Vagina (tissue), 2 donors: Measurements from ENCODE around the gene TMBIM1. TPM values are rescaled to one million over a fixed set of nuclear protein-coding genes. Genes with fewer than 3 reads are reported as not detected.
A peak's percentile ranks its signal among the peaks of the same experiment; 100 is the strongest.

Experiments used
- DNase-seq, 2 donors: peaks; one replicate each; pipeline ENCODE4 v3.0.0-alpha.2; 2017; ENCODE audit errors: extremely low spot score in 2 of 2
- H3K27ac ChIP-seq: fragments of 200-600 bp; sonication (generic); one replicate; pipeline ENCODE4 v1.5.1; 2019
- H3K27me3 ChIP-seq: fragments of 200-600 bp; sonication (generic); one replicate; pipeline ENCODE4 v1.5.1; 2019
- H3K36me3 ChIP-seq, 2 donors: fragments of 200-600 bp; sonication (generic); one replicate each; pipeline ENCODE4 v1.5.1; 2017 to 2019
- H3K4me1 ChIP-seq: fragments of 200-600 bp; sonication (generic); one replicate; pipeline ENCODE4 v1.5.1; 2019
- H3K4me3 ChIP-seq, 2 donors: fragments of 200-600 bp; sonication (generic); 1 replicate in 1 of 2; 2 replicates in 1 of 2; pipeline ENCODE4 v1.5.1; 2016 to 2019
- H3K9me3 ChIP-seq: fragments of 200-600 bp; sonication (generic); one replicate; pipeline ENCODE4 v1.5.1; 2019
- POLR2A ChIP-seq, 2 donors: fragments of 450-650 bp; IDR thresholded peaks; one replicate each; pipeline ENCODE4 v1.6.1; 2017; ENCODE audit warnings: antibody characterized with exemption in 2 of 2, mild to moderate bottlenecking in 2 of 2, moderate library complexity in 2 of 2
- POLR2AphosphoS5 ChIP-seq, 2 donors: sonication (generic); formaldehyde crosslinking; IDR thresholded peaks; one replicate each; pipeline ENCODE4 v1.9.0; 2017; ENCODE audit warnings: antibody characterized with exemption in 2 of 2, mild to moderate bottlenecking in 2 of 2, low read depth in 1 of 2; ENCODE audit not compliant: insufficient read depth in 1 of 2
- intact Hi-C: fragments of 100-400 bp; cut with DNase I; formaldehyde crosslinking; loops from one replicate; pipeline ENCODE4 v1.15.1; 2023
- total RNA-seq: library from RNA; depleted of rRNA; stranded (reverse); fragments of >200 nt; gene quantifications from one replicate; pipeline ENCODE4 v1.2.3, GENCODE V29; 2016
- TF ChIP-seq, protein P1 (sequence below), 3 experiments: fragments of 450-650 bp in 2 of 3; fragments of 200-600 bp in 1 of 3; sonication (generic) in 1 of 3; IDR thresholded peaks; one replicate each; pipeline ENCODE4 v1.5.1; 2017 to 2019; ENCODE audit warnings: antibody characterized with exemption in 3 of 3, mild to moderate bottlenecking in 2 of 3, moderate library complexity in 2 of 3

The TMBIM1 gene
- total RNA-seq, 1 donor from 2014 or later: 232 TPM

DNA sequence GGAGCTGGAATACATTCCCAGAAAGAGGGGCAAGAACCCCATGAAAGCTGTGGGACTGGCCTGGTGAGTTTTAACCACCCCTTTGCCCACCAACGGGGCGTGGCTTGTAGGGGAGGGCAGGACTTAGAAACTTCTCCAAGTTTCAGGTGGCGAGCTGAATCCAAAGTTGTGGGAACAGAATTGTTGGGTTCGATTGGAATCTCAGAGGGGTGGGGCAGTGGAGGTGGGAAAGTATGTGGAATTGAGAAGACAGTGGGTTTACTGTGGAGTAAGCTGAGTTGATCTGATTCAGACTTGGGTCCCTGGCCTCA is 20.9 kb downstream of the TMBIM1 start:
- TF ChIP-seq, protein P1, sequence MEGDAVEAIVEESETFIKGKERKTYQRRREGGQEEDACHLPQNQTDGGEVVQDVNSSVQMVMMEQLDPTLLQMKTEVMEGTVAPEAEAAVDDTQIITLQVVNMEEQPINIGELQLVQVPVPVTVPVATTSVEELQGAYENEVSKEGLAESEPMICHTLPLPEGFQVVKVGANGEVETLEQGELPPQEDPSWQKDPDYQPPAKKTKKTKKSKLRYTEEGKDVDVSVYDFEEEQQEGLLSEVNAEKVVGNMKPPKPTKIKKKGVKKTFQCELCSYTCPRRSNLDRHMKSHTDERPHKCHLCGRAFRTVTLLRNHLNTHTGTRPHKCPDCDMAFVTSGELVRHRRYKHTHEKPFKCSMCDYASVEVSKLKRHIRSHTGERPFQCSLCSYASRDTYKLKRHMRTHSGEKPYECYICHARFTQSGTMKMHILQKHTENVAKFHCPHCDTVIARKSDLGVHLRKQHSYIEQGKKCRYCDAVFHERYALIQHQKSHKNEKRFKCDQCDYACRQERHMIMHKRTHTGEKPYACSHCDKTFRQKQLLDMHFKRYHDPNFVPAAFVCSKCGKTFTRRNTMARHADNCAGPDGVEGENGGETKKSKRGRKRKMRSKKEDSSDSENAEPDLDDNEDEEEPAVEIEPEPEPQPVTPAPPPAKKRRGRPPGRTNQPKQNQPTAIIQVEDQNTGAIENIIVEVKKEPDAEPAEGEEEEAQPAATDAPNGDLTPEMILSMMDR (IDR thresholded peaks at IDR 0.05): no peak
- TF ChIP-seq POLR2A (IDR thresholded peaks at IDR 0.05) (no peak), POLR2AphosphoS5 (IDR thresholded peaks at IDR 0.05; ENCODE audit: insufficient read depth in 1 of 2, low read depth in 1 of 2) (no peak)
- Histone ChIP-seq H3K4me1 (peaks cover 53% of the 10 kb centered on the region), H3K4me3 (peak overlapping the region; percentile 85 to 94), H3K27ac (peak overlapping the region; percentile 94), H3K9me3 (no peaks in the 10 kb centered on the region), H3K36me3 (peaks cover 0 to 49% of the 10 kb centered on the region in 2 donors), H3K27me3 (no peaks in the 10 kb centered on the region)
- intact Hi-C loops: loop anchor here (5.0 kb wide), 1 partner anchor 54 kb away; the partner anchor contains the start of gene ARPC2
- DNase-seq: no peak

DNA sequence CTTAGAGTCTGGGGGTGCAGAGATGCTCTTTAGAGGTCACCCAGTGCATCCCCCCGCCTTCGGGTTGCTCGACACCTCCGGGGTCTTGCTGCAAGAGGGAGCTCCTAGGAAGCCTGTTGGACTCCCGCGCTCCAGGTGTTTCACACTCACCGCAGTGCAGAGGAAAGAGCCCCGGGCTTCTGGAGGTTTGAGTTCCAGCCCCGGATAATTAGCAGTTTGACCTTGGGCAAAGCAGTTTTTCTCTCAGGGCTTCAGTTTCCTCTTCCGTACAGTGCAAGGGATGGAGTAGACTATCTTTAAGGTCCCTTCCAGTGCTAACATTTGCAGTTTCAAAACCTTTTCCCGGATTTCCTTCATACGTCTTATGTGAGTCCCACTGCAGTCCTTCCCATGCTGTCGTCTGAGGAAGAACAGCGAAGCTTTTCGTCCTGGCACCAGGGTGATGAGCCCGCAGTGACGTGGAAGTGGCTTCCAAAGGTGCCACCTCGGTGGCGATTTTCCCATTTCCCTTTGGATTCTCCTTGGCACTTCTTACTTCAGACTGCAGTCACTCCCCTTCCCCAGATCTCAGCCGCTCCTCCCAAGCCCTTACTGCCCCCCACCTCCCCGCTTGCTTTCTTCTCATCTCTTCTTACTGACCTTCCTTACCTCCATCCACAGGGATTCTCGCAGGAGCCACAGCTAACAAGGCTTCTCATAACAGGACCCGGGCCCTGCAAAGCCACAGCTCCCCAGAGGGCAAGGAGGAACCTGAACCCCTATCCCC is 21.4 kb downstream of the TMBIM1 start:
- no peak for DNase-seq
- Histone ChIP-seq H3K27me3 (no peaks in the 10 kb centered on the region), H3K4me3 (peak overlapping the region; percentile 85 to 94), H3K36me3 (peaks cover 0 to 49% of the 10 kb centered on the region in 2 donors), H3K9me3 (no peaks in the 10 kb centered on the region), H3K27ac (peak overlapping the region; percentile 94), H3K4me1 (peaks cover 53% of the 10 kb centered on the region)
- TF ChIP-seq POLR2AphosphoS5 (IDR thresholded peaks at IDR 0.05; ENCODE audit: insufficient read depth in 1 of 2, low read depth in 1 of 2): no peak
- TF ChIP-seq, protein P1 (IDR thresholded peaks at IDR 0.05): no peak
- TF ChIP-seq POLR2A (IDR thresholded peaks at IDR 0.05): no peak
- intact Hi-C loops: loop anchor here (5.0 kb wide), 1 partner anchor 54 kb away; the partner anchor contains the start of gene ARPC2

DNA sequence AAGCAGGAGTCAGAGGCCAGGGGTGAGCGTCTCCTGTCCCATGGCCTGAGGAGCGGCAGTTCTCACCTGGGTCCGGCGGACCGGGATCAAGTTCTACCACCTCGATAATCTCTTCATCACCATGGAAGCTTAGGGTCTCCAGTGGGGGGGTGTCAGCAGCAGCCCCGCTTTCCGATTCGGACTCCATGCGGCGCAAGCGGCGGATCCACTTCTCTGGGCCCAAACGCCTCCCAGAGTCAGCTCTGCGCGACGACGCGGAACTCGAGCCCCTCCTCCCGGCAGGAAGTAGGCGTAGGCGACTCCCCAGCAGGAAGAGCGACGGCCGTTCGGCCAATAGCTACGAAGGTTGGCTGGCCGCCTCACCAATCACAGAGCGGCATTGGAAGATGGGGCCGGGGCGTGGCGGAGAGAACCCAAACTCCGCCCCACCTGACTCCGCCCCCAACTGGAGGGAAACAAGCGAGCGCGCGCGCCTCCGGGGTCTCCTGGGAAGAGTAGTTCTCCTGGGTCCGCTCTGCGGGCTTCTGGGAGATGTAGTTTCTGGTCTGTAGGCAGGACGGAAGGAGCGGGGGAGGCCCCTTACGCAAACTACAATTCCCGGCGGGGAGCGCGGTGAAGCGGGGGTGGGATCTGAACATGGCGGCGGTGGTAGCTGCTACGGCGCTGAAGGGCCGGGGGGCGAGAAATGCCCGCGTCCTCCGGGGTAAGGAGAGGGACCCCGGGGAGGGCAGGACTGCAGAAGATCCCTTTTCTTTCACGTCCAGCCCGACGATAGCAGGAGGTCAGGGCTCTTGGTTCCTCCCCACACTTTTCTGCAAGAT is 22.2 kb downstream of the TMBIM1 start, which contains the start of the genes AAMP and PNKD:
Gene AAMP, minus strand, starts transcription at position 238 of the 821 bp plus-strand sequence. Its CDS starts 51 bp downstream, at position 187.
Gene PNKD, plus strand, starts transcription at position 620 of the 821 bp plus-strand sequence. Its CDS starts 17 bp downstream, at position 637.
- DNase-seq: peak; percentile 99 to 100
- H3K27ac ChIP-seq: peak within 1 kb of the TSS; percentile 94
- H3K36me3 ChIP-seq: peaks cover 0 to 49% of the 10 kb centered on the region in 2 donors
- intact Hi-C loops: loop anchor here (5.0 kb wide), 1 partner anchor 53 kb away; the partner anchor contains the start of gene ARPC2
- no peaks in the 10 kb centered on the region for H3K27me3 ChIP-seq
- TF ChIP-seq, protein P1 (IDR thresholded peaks at IDR 0.05): peak in 1 of 3 experiments; percentile 15
- TF ChIP-seq POLR2AphosphoS5 (IDR thresholded peaks at IDR 0.05; ENCODE audit: insufficient read depth in 1 of 2, low read depth in 1 of 2) (peak; percentile 96 to 99), POLR2A (IDR thresholded peaks at IDR 0.05) (peak in 1 of 2 donors; percentile 88)
- no peaks in the 10 kb centered on the region for H3K9me3 ChIP-seq
- H3K4me3 ChIP-seq: peak within 1 kb of the TSS; percentile 94 to 95
- H3K4me1 ChIP-seq: peaks cover 53% of the 10 kb centered on the region

DNA sequence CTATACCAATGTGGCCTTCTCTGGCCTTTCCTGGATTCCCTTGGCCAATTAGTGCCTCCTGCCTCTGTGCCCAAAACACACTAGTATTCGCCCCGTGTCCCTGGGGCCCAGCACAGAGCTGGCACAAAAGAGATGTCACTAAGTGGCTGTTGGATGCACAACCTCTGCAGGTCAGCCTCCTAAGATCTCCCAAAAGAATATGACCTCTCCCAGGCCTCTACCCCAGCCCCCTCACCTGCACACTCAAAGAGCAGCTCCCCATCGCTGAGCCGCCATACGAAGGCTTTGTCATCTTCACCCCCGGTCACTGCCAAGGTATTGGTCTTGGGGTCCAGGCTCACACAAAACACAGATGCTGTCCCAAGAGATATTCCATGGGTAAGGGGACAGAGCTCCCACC is 25.0 kb downstream of the TMBIM1 start:
- DNase-seq: no peak
- intact Hi-C loops: no loop called here
- peaks cover 36% of the 10 kb centered on the region for H3K4me1 ChIP-seq

More for the DNA sequence above, 25.0 kb downstream of the TMBIM1 start:
- peaks cover 0 to 56% of the 10 kb centered on the region in 2 donors for H3K36me3 ChIP-seq
- no peak overlapping the region for H3K4me3 ChIP-seq
- no peaks in the 10 kb centered on the region for H3K27me3 ChIP-seq
- TF ChIP-seq, protein P1 (IDR thresholded peaks at IDR 0.05): no peak
- TF ChIP-seq POLR2AphosphoS5 (IDR thresholded peaks at IDR 0.05; ENCODE audit: insufficient read depth in 1 of 2, low read depth in 1 of 2): no peak
- no peak for TF ChIP-seq POLR2A (IDR thresholded peaks at IDR 0.05)
- no peaks in the 10 kb centered on the region for H3K9me3 ChIP-seq
- H3K27ac ChIP-seq: no peak overlapping the region
